GM18508 (cell line): ENCODE measurements around the gene ASB8.
"Not testable (repeated sequence)": the region's sequence is repeated elsewhere in the genome, so short reads cannot be mapped to it uniquely, and the experiment has no call there.

Experiments
- ATAC-seq: cut with Tn5 transposase; IDR thresholded peaks from one replicate; pipeline ENCODE4 v1.9.1; 2021; ENCODE audit warnings: moderate number of reproducible peaks; ENCODE audit not compliant: insufficient read depth, unreplicated experiment

Gene ASB8

GRCh38 chr12:48143898-48144297 lies 13.4 kb downstream of the ASB8 start:
- no peak for ATAC-seq

- ATAC-seq, result no peak
Measured at GRCh38 chr12:48142818-48143674, 14.3 kb downstream of the ASB8 start.

GRCh38 chr12:48135027-48135426 lies 22.3 kb downstream of the ASB8 start:
- no peak for ATAC-seq

GRCh38 chr12:48132826-48133225 lies 24.5 kb downstream of the ASB8 start:
- no peak for ATAC-seq

- no peak for ATAC-seq
Measured at GRCh38 chr12:48131517-48131916, 25.8 kb downstream of the ASB8 start.

- ATAC-seq, result no peak
Measured at GRCh38 chr12:48129376-48129775, 27.9 kb downstream of the ASB8 start.

- ATAC-seq, result no peak
Measured at GRCh38 chr12:48128800-48129199, 28.5 kb downstream of the ASB8 start.

GRCh38 chr12:48126953-48127630 lies 30.2 kb downstream of the ASB8 start:
- ATAC-seq, result no peak

GRCh38 chr12:48125985-48126384 lies 31.3 kb downstream of the ASB8 start:
- ATAC-seq, result no peak

GRCh38 chr12:48125542-48125941 lies 31.8 kb downstream of the ASB8 start:
- not testable (repeated sequence) for ATAC-seq

- ATAC-seq, result no peak
Measured at GRCh38 chr12:48123169-48123568, 34.1 kb downstream of the ASB8 start.

- ATAC-seq, result no peak
Measured at GRCh38 chr12:48122065-48122834, 35.1 kb downstream of the ASB8 start.

- ATAC-seq, result no peak
Measured at GRCh38 chr12:48121522-48121921, 35.8 kb downstream of the ASB8 start.

GRCh38 chr12:48119834-48120195 lies 37.5 kb downstream of the ASB8 start:
- no peak for ATAC-seq

- ATAC-seq, result peak; percentile 92
Measured at GRCh38 chr12:48119078-48119833, 38.1 kb downstream of the ASB8 start, which contains the start of gene PFKM. TSS of gene PFKM (plus strand) at chr12:48119364. CDS start at chr12:48122775, 3,411 bp downstream.

- no peak for ATAC-seq
Measured at GRCh38 chr12:48118284-48118871, 38.9 kb downstream of the ASB8 start.

GRCh38 chr12:48115957-48116356 lies 41.4 kb downstream of the ASB8 start:
- ATAC-seq, result no peak

- not testable (repeated sequence) for ATAC-seq
Measured at GRCh38 chr12:48111312-48111693, 46.0 kb downstream of the ASB8 start.

- no peak for ATAC-seq
Measured at GRCh38 chr12:48110691-48111311, 46.5 kb downstream of the ASB8 start.
